OCI-LY7 (cell line): ENCODE measurements around the gene USO1. TPM values are rescaled to one million over a fixed set of nuclear protein-coding genes. Genes with fewer than 3 reads are reported as not detected.

Source experiments
- BruUV-seq: library from RNA; stranded (reverse); fragments of 400-500 nt; replicated peaks from 2 replicates; lab custom pipeline; 2021; lab: Mats Ljungman, UMichigan
- CTCF ChIA-PET: fragments of 300-600 bp; sonication (Branson Sonifier 250); formaldehyde crosslinking; loops from one replicate; lab custom pipeline; 2022; ENCODE audit warnings: antibody characterized with exemption; ENCODE audit not compliant: unreplicated experiment; lab: Charles Lee
- POLR2A ChIA-PET: fragments of 300-600 bp; sonication (Branson Sonifier 250); formaldehyde crosslinking; loops from one replicate; lab custom pipeline; 2022; ENCODE audit warnings: antibody characterized with exemption; lab: Charles Lee
- DNase-seq: peaks from one replicate; pipeline ENCODE4 v3.0.0-alpha.2; 2015; ENCODE audit warnings: low spot score
- H2AFZ ChIP-seq: fragments of 200-600 bp; sonication (generic), shearing (Covaris generic); 2 replicates; pipeline ENCODE4 v1.6.1; 2014; ENCODE audit warnings: mild to moderate bottlenecking, antibody characterized with exemption, low read length, moderate library complexity
- H3K27ac ChIP-seq: fragments of 200-600 bp; sonication (generic); 2 replicates; pipeline ENCODE4 v1.5.1; 2014; ENCODE audit warnings: mixed run types, low read depth, mild to moderate bottlenecking, moderate library complexity, low read length, inconsistent platforms; ENCODE audit not compliant: poor library complexity, severe bottlenecking
- H3K36me3 ChIP-seq: fragments of 200-600 bp; sonication (generic); 2 replicates; pipeline ENCODE4 v1.6.1; 2014; ENCODE audit warnings: mild to moderate bottlenecking, antibody characterized with exemption, low read length, moderate library complexity, mixed read lengths; ENCODE audit not compliant: insufficient read depth
- H3K4me1 ChIP-seq: fragments of 200-600 bp; sonication (generic); 2 replicates; pipeline ENCODE4 v1.5.1; 2014; ENCODE audit warnings: mild to moderate bottlenecking, low read length; ENCODE audit not compliant: insufficient read depth, poor library complexity, severe bottlenecking
- H3K4me2 ChIP-seq: fragments of 200-600 bp; sonication (generic); 2 replicates; pipeline ENCODE4 v1.6.1; 2014; ENCODE audit warnings: mild to moderate bottlenecking, low read length
- H3K4me3 ChIP-seq: fragments of 200-600 bp; sonication (generic); 2 replicates; pipeline ENCODE4 v1.5.1; 2014; ENCODE audit warnings: mild to moderate bottlenecking, low read depth, low read length; ENCODE audit not compliant: poor library complexity, severe bottlenecking
- H3K79me2 ChIP-seq: fragments of 200-600 bp; sonication (generic); 2 replicates; pipeline ENCODE4 v1.6.1; 2016; ENCODE audit warnings: low read depth, mild to moderate bottlenecking, low read length, moderate library complexity, mixed read lengths; ENCODE audit not compliant: insufficient read depth
- H3K9me2 ChIP-seq: fragments of 200-600 bp; sonication (generic); 2 replicates; pipeline ENCODE4 v1.6.1; 2016; ENCODE audit warnings: mild to moderate bottlenecking, low read length, mixed read lengths; ENCODE audit not compliant: insufficient read depth
- H3K9me3 ChIP-seq: fragments of 200-600 bp; sonication (generic); 2 replicates; pipeline ENCODE4 v1.6.1; 2014; ENCODE audit warnings: mild to moderate bottlenecking, mixed run types, low read length, mixed read lengths
- H4K20me1 ChIP-seq: fragments of 200-600 bp; sonication (generic); 2 replicates; pipeline ENCODE4 v1.6.1; 2014; ENCODE audit warnings: mild to moderate bottlenecking, antibody characterized with exemption, low read length, moderate library complexity, mixed read lengths; ENCODE audit not compliant: insufficient read depth
- CTCF ChIP-seq: fragments of 200-600 bp; sonication (generic); conservative IDR thresholded peaks from 2 replicates; pipeline ENCODE4 v1.5.1; 2014; ENCODE audit warnings: mild to moderate bottlenecking, antibody characterized with exemption, low read length, moderate library complexity, mixed read lengths
- EZH2phosphoT487 ChIP-seq: fragments of 200-600 bp; sonication (generic); IDR thresholded peaks from 2 replicates; pipeline ENCODE4 v1.6.1; 2018; ENCODE audit warnings: low read depth, borderline replicate concordance, mild to moderate bottlenecking, mixed run types, antibody characterized with exemption, low read length, moderate library complexity, mixed read lengths
- intact Hi-C: fragments of 100-400 bp; cut with micrococcal nuclease; formaldehyde crosslinking; loops from one replicate; pipeline ENCODE4 v1.10.0; 2022; ENCODE audit not compliant: unreplicated experiment
- total RNA-seq, 2 experiments: library from RNA; depleted of rRNA in 1 of 2; stranded (reverse); fragments of >200 nt in 1 of 2; shearing (Covaris generic) in 1 of 2; gene quantifications; 2 replicates each; pipeline ENCODE4 v1.2.3, GENCODE V29; 2014 to 2022

Gene USO1
- total RNA-seq, 2 experiments from 2014 or later, result 38.0 to 54.6 TPM

GRCh38 chr4:75679876-75680575 lies 44.4 kb upstream of the USO1 start:
- ChIA-PET POLR2A (no interaction called here), CTCF (no interaction called here)
- no peaks in the 10 kb centered on the region for H3K4me1 ChIP-seq
- H3K79me2 ChIP-seq, result no peaks in the 10 kb centered on the region
- no peaks in the 10 kb centered on the region for H3K9me2 ChIP-seq
- no peak for DNase-seq
- H3K27ac ChIP-seq, result no peak overlapping the region
- no peak overlapping the region for H3K4me3 ChIP-seq
- no peak for TF ChIP-seq EZH2phosphoT487
- TF ChIP-seq CTCF, result no peak
- H2AFZ ChIP-seq, result no peak overlapping the region
- H3K4me2 ChIP-seq, result no peak overlapping the region
- H4K20me1 ChIP-seq, result no peaks in the 10 kb centered on the region
- no peaks in the 10 kb centered on the region for H3K9me3 ChIP-seq
- intact Hi-C loops, result no loop called here
- H3K36me3 ChIP-seq, result no peaks in the 10 kb centered on the region
- no TSS peak for BruUV-seq

- CTCF ChIA-PET, result no interaction called here
- TF ChIP-seq EZH2phosphoT487, result no peak
- TF ChIP-seq CTCF, result no peak
- H3K79me2 ChIP-seq, result no peaks in the 10 kb centered on the region
- no peaks in the 10 kb centered on the region for H3K9me2 ChIP-seq
- H2AFZ ChIP-seq, result no peak overlapping the region
- peaks cover 10% of the 10 kb centered on the region for H3K9me3 ChIP-seq
- H3K27ac ChIP-seq, result no peak overlapping the region
- POLR2A ChIA-PET, result interaction anchor here (0.6 to 0.7 kb wide), 2 partner anchors 15 to 23 kb away, joined by 3 to 4 read pairs; no protein-coding TSS in a partner anchor
- no peak for DNase-seq
- no peak overlapping the region for H3K4me2 ChIP-seq
- no peaks in the 10 kb centered on the region; the same call in 1 of the 2 replicates for H3K36me3 ChIP-seq
- H3K4me3 ChIP-seq, result no peak overlapping the region
- H3K4me1 ChIP-seq, result no peaks in the 10 kb centered on the region
- intact Hi-C loops, result no loop called here
- no TSS peak for BruUV-seq
- H4K20me1 ChIP-seq, result no peaks in the 10 kb centered on the region
These were observed 40.8 kb upstream of the USO1 start for GRCh38 chr4:75683482-75684155.
